ENCODE results near the gene SPINT3.

SPINT3 gene, protein sequence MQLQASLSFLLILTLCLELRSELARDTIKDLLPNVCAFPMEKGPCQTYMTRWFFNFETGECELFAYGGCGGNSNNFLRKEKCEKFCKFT

GRCh38 chr20:45515147-45515913, at the start of gene SPINT3:
TSS of gene SPINT3 (minus strand) at chr20:45515622. CDS start at chr20:45515608, 14 bp downstream.
- DNase-seq (ENCODE audit: low spot score) = no peak

- DNase-seq (ENCODE audit: low spot score) = no peak
These were observed 49.4 kb upstream of the SPINT3 start for GRCh38 chr20:45564760-45565276.

GRCh38 chr20:45555198-45555597, 39.8 kb upstream of the SPINT3 start:
- DNase-seq (ENCODE audit: low spot score) = no peak

DNA sequence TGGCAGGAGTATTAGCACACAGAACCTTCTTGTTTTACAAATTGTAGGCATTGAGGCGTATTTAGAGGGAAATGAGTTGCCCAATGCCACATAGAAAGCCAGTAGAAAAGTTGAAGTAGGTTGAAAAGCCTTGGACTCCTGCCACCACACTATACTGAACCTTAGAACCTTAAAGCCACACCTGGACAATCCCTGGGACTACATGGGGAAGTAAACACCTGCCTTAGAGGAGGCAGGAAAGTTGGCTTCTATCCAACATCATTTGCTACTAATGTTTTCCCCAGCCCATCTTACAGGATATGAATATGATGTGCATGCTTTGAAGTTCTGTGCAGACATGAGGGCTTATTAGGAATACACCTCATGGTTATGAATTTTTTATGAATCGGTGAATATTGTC, 37.0 kb upstream of the SPINT3 start:
- no peak for DNase-seq (ENCODE audit: low spot score)

DNA sequence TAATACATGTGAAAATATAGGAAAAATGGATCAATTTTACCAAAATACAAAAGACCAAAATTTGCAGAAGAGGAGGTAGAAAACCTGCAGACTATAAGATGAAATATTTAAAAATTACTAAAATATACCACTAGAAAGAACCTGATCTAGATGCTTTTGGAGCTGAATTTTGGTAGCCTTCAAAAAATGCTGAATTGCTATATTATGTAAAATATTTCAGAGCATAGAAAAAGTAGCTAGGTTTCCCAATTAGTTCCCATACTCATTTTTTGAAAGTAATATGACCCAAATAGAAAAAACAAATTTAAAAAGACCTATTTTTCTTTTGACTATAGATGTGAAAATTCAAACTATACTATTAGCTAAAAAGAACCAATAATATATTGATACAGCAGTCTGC, 35.3 kb upstream of the SPINT3 start:
- DNase-seq (ENCODE audit: low spot score) = no peak

GRCh38 chr20:45548410-45548809, 33.0 kb upstream of the SPINT3 start:
- DNase-seq (ENCODE audit: low spot score) = no peak

GRCh38 chr20:45547206-45547770, 31.9 kb upstream of the SPINT3 start, which contains the start of gene EPPIN:
TSS of gene EPPIN (minus strand) at chr20:45547401. CDS start at chr20:45547357, 44 bp downstream.
- DNase-seq (ENCODE audit: low spot score) = no peak

DNA sequence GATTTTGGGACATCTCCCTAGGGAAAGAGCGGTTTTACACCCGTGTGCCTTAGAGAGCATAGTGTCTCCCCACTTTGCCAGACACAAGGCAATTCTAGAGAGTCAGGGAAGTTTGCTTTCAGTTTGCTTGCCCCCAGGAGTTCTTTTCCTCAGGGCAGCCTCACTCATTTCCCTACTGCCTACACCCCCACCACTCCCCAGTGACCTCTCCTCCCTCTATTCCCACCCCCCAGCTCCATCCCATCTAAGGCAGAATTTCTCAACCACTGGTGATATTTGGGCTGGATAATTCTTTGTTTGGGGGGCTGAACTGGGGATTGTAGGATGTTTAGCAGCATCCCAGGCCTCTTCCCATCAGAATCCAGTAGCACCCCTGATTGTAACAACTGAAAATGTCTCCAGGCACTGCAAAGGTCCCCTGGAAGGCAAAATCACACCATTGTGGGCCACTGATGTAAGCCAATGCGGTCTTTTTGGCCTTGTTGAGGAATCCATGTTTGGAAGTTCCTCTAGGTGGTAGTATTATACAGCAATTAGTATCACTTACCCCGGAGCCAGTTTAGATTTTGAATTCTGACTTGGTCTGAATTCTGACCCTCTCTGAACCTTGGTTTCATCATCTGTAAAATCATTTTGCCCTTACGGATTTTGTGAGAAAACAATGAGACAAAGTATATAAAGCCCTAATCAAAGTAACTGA, 30.5 kb upstream of the SPINT3 start:
- no peak for DNase-seq (ENCODE audit: low spot score)

DNA sequence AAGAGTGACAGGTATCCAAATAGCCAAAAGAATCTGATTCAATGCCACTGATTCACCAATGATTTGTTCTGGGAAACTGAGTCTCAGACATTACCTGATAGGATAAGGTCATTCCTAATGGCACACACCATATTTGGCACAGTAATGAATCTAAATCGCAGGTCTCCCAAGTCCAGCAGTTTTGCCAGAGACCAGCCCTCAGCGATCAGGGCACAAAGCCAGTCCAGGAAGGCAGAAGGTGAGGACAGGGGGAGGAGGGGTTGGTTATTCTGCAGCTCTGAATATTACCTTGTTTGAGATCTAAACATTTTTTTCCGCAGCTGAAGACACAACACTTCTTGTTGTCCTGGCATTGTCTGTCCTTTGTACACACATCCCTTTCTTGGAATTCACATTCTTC, 29.9 kb upstream of the SPINT3 start:
- no peak for DNase-seq (ENCODE audit: low spot score)

- no peak for DNase-seq (ENCODE audit: low spot score)
These were observed 24.0 kb upstream of the SPINT3 start, which contains the start of gene WFDC6 for GRCh38 chr20:45539382-45539781. TSS of gene WFDC6 (minus strand) at chr20:45539482. CDS start at chr20:45539407, 75 bp downstream.

GRCh38 chr20:45538209-45538799, 22.9 kb upstream of the SPINT3 start:
- DNase-seq (ENCODE audit: low spot score) = no peak

DNA sequence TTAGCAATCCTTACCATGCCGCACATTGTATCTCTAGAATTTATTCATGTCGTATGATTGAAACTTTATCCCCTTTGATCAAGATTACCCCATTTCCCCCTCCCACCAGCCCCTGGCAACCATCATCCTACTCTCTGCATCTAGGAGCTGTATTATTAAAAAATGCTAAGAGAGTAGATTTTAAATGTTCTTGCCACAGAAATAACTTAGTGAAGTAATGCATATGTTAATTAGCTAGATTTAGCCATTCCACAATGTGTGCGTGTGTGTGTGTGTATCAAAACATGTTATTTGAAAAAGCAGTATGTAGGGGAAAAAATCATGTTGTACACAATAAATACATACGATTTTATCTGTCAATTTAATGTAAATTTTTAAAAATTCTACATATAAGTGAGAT, 11.9 kb upstream of the SPINT3 start:
- no peak for DNase-seq (ENCODE audit: low spot score)

GRCh38 chr20:45523821-45524220, 8.4 kb upstream of the SPINT3 start:
- no peak for DNase-seq (ENCODE audit: low spot score)

DNA sequence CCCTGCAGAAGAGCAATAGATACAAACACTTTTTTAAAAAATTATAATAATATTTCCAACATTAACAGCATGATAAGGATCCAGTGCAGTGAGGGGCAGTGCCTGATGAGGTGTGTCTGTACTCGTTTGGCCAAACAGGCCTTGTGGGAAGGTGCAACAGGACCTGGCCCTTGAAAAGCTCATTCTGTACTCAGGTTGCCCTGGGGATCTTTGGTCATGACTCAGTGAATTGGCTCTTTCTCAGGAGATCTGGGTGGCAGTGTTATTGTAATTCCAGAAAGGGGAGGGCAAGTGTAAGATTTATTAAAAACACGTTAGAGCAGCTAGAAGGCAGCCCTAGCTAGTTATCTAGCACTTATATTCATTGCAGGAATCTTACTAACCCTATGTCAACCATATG, 2.9 kb upstream of the SPINT3 start:
- no peak for DNase-seq (ENCODE audit: low spot score)

DNA sequence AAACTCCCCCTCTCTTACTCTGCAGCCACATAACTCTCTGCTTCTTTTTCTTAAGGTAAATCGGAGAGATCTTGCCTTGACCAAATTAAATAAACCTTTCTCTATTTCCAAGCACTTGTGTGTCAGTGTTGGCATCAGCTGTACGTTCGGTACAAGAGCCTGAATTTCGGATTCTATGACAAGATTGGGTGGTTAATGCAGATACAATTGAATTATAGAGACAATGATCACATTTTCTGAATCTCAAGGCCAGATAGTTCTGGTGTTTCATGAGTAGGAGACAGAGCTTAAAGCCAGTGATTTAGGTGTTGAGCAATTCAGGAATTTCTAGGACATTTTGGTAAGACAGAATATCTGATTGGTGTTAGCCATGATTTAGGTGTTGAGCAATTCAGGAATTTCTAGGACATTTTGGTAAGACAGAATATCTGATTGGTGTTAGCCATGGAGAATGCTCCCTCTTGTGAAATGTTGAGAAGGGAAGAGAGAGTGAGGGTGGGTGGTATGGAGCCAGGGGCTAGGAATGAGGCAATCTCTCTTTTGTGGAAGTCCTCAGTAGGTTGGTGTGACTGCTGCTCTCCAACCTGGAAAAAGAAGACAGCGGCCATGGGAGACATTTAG, 5.1 kb downstream of the SPINT3 start:
- no peak for DNase-seq (ENCODE audit: low spot score)

- no peak for DNase-seq (ENCODE audit: low spot score)
These were observed 6.3 kb downstream of the SPINT3 start for GRCh38 chr20:45509091-45509490.

DNA sequence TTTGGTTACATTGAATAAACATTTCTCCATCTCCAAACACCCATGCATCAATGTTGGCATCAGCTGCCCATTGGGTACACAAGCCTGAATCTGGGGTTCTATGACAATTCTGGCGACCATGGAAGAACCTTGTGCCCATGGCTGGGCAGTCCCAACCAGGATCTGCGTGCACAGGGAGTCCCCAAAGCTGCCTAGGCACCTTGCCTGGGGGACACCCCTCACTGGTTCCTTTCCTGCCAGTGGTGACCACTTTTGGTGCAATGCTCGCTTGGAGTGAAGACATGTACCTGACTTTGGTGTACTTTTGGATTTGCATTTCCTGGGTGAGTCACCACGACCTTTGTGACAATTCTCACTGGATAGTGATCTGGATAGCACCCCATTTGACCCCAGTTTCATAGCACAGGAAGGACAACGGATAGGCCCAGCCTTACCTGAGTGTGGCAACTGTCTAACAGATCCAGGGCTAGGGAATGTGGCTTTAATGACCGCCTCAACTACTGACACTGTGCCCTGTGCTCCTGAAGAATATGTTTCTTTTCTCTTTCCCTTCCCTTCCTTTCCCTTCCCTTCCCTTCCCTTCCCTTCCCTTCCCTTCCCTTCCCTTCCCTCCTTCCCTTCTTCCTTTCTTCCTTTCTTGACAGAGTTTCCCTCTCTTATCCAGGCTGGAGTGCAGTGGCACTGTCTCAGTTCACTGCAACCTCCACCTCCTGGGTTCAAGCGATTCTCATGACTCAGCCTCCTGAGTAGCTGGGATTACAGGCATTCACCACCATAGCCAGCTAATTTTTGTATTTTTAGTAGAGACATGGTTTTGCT, 7.1 kb downstream of the SPINT3 start:
- no peak for DNase-seq (ENCODE audit: low spot score)

DNA sequence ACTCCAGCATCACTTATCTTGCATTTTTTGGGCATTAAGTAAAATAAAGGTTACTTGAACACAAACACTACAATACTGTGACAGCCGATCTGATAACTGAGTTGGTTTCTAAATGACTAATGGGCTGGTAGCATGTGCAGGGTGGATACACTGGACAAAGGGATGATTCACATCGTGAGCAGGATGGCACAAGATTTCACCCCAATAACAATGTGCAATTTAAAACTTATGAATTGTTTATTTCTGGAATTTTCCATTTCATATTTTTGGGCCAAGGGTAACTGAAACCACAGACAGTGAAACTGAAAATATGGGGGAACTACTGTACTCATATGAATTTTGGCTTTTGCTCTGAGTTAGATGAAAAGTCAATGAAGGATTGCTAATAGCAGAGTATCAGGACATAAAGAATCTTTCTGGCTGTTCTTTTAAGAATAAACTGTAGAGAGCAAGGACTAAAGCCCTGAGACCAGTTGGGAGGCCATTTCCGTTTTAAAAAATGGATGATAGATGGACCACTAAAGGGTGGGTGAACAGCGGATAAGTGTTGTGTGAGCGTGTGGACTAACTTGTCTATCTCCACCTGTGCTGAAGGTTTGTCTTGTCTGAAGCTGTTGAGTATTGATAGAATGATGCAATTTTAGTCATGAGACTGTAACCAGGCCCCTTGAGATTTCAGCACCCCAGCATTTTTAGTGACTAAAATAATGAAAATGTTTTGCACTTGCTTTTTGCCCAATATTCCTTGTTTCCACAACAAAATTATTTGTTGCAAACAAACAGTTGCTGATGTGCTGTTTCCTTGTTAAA, 8.2 kb downstream of the SPINT3 start:
- DNase-seq (ENCODE audit: low spot score) = no peak

GRCh38 chr20:45506398-45506797, 9.0 kb downstream of the SPINT3 start:
- no peak for DNase-seq (ENCODE audit: low spot score)

DNA sequence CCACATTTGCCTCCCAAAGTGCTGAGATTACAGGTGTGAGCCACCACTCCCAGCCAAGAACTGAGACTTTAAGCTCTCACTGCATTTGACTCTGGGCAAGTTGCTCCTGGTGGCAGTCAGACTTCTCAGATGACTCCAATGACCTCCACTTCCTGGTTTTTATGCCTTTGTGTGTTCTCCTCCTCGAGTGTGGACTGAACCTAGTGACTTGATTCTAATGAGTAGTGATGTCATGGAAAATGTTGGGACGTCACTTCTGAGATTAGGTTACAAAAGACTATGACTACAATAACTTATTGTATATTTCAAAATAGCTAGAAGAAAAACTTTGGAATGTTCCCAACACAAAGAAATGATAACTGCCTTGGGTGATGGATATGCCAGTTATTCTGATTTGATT, 12.0 kb downstream of the SPINT3 start:
- DNase-seq (ENCODE audit: low spot score) = no peak
